ENCODE results near the gene CLIP1.
"Not testable (repeated sequence)": the region's sequence is repeated elsewhere in the genome, so short reads cannot be mapped to it uniquely, and the experiment has no call there.

Gene CLIP1

DNA sequence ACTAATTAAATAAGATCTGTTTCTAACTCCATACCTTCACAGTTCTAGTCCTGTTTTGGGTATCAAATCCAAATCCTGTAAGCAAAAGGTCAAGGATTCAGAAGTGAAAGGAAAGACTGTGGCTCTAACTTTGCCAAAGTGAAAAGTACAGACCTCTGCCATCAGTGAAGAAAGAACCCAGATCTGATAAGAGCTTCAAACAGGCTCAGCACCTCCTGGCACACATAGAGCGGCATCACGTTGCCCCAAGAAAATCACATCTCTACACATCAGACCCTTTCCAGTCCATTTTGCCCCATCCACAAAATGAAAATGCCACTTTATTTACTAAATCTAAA, 23.2 kb downstream of the CLIP1 start:
- no peak for DNase-seq (ENCODE audit: low read depth in 2 of 3, low spot score in 2 of 3)

DNA sequence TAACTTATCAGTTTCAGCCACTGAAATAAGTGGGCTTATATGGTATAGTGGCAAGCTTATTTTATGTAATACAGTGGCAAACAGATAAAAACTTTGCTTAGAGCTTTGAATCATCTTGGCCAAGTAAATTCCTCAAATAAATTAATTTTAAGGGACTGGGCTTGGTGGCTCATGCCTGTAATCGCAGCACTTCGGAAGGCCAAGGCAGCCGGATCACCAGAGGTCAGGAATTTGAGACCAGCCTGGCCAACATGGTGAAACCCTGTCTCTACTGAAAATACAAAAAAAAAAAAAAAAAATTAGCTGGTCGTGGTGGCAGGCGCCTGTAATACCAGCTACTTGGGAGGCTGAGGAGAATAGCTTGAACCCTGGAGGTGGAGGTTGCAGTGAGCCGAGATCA, 24.5 kb downstream of the CLIP1 start:
- not testable (repeated sequence) for DNase-seq (ENCODE audit: low read depth in 2 of 3, low spot score in 2 of 3)

DNA sequence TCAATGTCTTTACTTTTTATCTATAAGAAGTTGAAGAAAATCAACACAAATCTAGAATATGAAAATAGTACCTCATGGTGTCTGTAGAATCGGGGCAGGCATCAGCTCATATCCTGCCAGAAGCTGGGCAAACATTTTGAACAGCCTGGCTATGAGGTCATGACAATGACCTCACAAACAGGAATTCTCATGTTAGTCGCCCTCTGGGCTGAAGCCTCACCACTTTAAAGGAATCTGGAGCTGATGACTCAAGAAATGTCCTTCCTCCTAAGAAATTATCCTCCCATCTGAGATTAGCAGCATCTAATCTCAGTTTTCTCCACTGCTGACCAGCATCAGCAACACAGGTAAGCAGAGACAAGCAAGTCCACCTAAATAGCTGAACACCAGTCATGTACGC, 27.1 kb downstream of the CLIP1 start:
- no peak for DNase-seq (ENCODE audit: low read depth in 2 of 3, low spot score in 2 of 3)

DNA sequence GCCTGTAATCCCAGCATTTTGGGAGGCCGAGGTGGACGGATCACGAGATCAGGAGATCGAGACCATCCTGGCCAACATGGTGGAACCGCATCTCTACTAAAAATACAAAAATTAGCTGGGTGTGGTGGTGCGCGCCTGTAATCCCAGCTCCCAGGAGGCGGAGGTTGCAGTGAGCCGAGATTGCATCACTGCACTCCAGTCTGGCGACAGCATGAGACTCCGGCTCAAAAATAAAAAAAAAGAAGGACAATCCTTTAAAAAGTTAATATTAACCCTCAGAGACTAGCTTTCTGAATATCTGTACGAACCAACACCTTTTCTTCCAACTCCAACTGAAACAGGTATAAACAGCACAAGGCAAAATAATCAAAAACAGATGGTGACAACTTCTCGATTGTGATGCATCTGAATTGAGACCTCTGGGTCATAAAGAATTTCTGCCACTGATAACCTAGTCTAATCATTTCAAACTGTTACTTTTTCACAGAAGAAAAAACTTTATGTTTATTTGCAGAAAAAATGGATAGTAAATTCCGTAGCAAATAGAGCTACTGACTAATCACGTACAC, 27.8 kb downstream of the CLIP1 start:
- no peak for DNase-seq (ENCODE audit: low read depth in 2 of 3, low spot score in 2 of 3)

DNA sequence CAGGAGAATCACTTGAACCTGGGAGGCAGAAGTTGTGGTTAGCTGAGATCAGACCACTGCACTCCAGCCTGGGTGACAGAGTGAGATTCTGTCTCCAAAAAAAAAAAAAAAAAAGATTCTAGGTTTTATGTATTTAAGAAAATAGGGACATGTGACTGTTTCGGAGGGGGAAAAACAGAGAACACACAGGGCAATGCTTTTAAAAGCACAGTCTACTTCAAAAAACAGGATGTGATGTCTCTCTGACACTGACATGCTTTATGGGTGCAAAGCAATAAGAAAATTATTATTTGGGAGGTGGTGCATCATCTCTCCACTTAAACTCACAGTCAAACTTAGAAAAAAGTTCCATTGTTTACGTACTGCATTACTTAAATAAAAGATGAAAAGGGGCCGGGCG, 28.7 kb downstream of the CLIP1 start:
- DNase-seq (ENCODE audit: low read depth in 2 of 3, low spot score in 2 of 3) = no peak

DNA sequence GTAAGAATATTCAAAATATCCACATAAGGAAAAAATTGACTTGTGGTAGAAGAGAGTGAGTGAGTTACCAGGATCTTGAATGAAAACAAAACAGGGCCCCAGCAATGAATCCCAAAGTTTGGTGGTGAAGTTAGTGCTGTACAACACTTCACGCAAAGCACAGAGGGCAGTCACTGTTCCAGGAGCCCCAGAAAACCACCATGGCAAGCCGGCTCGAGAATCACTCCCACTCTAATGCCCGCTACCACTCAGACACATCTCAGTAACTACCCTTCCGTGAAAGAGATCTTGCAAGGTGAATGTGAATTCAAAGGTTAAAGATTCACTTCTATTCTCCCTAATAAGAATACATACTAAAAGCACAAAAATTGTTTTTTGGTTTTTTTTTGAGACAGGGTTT, 30.1 kb downstream of the CLIP1 start:
- no peak for DNase-seq (ENCODE audit: low read depth in 2 of 3, low spot score in 2 of 3)

DNA sequence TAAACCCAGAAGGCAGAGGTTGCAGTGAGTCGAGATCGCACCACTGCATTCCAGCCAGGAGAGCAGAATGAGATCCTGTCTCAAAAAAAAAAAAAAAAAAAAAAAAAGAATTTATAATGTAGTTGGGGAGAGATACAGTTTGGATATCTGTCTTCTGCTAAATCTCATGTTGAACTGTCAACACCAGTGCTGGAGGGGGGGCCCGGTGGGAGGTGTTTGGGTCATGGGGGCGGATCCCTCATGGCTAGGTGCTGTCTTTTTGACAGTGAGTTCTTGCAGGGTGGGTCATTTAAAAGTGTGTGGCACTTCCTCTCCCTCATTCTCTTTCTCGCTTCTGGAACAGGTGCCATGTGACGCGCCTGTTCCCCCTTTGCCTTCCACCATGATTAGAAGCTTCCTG, 32.8 kb downstream of the CLIP1 start:
- DNase-seq (ENCODE audit: low read depth in 2 of 3, low spot score in 2 of 3) = no peak

DNA sequence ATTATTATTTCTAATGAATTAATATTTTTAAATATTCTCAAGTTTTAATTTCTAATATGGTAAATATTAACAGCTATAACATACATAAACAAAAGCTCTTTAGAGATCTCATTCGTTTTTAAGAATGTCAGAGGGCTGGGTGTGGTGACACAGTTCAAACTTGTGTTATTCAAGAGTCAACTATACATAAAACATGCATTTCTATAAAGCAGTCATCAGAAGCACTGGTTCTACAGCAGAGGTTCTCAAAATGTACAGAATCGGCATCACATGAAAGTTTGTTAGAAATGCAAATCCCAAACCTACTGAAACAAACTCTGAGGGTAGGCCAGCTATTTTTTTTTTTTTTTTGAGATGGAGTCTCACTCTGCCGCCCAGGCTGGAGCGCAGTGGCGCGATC, 34.6 kb downstream of the CLIP1 start:
- DNase-seq (ENCODE audit: low read depth in 2 of 3, low spot score in 2 of 3) = no peak

DNA sequence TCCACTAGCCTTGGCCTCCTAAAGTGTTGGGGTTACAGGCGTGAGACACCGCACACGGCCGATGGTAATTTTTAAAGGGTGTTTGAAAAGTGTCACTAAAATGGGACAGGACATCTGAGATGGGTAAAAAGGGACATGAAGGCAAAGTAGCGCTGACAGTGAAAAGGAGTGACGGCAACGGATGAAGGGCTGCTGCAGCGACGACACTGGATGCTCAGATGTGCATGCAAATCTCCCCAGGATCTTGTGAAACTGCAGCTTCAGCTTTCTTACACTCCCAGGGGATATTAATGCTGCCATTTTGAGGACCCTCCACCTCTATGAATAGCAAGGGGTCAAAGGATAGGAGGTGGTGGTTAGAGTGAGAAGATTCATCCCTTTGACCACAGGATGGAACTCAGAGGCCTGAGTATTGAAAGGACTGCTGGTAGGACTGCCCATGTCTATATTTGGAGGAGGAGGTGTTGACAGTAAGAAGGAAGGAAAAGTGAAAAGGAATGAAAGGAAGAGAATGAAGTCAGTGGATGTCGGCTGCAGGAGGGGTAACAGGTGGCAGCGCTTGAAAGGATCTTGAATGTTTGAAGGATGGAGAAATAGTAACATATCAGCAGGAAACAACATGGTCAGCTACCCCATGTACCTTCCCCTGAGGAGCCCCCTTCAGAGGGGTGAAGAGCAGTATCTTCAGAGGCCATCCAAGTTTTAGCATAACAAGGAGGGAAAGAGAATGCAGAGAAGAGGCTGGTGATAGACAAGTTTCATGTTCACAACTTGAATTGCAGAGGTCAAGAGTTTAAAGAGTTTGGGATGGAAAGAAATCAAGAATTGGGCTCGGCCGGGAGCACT, 37.1 kb downstream of the CLIP1 start:
- DNase-seq (ENCODE audit: low read depth in 2 of 3, low spot score in 2 of 3) = no peak

DNA sequence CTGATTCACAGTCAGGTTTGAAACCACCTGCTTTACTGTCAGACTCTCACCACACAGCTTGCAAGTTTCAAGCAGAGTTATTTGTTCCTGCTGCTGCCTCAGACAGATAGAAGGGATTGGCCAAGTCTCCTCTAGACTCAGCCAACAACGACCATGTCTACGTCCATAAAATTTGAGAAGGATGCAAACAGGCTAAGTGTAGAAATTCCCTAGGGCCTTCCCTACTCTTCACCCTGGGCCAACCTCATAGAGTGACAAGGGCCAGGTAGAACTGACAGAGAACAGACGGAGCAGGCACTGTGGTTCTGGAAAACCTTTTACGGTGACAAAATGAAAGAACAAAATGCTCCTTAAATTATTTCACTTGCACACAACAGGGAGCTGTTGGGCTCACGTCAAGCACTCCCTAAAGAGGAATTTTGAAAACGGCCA, 39.5 kb downstream of the CLIP1 start:
- no peak for DNase-seq (ENCODE audit: low read depth in 2 of 3, low spot score in 2 of 3)

DNA sequence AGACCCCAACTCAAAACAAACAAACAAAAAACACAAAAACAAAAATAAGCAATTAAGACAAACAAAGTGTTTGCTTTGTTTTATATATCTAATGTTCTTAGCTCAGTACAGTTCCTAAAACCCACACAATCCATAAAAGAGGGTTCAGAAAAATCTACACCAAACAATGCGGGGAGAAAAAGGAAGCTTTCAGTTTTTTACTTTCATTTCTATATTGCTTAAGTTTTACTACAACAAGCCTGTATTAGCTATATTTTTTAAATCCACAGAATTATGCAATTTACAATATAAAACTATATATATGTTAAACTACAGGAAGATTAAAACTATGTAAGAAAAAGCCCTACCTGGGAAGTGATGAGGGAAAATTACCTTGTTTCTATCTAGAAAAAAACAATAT, 41.4 kb downstream of the CLIP1 start:
- no peak for DNase-seq (ENCODE audit: low read depth in 2 of 3, low spot score in 2 of 3)

DNA sequence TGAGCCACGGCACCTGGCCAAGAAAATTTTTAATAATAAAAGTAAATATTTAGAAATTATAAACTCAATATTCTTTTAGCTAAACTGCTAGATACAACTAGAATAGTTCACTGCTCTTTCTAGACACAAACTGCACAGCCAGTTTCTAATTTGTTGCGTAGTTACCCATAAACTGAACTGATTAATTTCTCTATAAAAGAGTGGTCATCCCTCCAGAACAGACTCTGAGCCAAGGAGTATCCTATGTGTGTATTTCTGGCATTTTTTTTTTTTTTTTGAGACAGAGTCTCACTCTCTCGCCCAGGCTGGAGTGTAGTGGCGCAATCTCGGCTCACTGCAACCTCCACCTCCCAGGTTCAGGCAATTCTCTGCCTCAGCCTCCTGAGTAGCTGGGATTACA, 45.7 kb downstream of the CLIP1 start:
- not testable (repeated sequence) for DNase-seq (ENCODE audit: low read depth in 2 of 3, low spot score in 2 of 3)

DNA sequence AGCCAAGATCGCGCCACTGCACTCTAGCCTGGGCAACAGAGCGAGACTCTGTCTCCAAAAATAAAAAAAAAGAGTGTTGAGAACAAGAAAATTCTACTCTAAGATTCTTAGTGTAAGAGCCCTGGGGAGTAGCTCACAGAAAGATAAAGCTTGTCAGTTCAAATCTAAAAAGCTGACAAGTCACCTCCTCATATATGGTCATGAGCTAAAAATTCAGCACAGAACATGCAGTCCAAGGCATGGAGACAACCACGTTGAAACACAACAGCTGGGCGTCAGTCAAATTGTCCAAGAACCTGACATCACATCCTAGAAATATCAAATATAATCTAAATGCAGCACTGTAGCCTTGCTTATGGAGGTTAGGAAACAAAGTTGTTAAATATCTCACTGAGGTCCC, 47.8 kb downstream of the CLIP1 start:
- no peak for DNase-seq (ENCODE audit: low read depth in 2 of 3, low spot score in 2 of 3)

DNA sequence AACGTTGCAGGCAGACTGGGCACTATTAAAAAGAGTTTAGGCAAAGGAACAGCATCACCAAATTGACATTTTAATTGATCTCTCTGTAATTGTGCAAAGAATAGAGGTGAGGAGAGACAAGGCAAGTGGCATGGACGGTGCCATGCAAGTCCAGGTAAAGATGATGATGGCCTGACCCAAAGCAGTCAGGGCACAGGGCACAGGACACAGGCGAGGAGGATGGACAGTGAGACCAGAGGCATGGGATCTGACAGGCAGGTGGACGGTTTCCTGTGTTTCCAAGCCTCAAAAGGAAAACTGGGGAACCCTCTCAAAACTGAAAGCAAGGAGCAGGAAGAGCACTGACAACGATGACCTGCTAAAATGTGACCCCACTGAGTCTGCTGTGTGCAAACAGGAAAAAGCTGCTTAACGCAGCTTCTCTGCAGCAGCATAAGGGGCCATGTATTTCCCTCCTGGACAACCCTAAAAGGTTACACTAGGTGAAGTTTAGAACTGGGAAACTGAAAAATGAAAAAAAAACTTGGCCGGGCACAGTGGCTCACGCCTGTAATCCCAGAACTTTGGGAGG, 50.9 kb downstream of the CLIP1 start:
- no peak for DNase-seq (ENCODE audit: low read depth in 2 of 3, low spot score in 2 of 3)

DNA sequence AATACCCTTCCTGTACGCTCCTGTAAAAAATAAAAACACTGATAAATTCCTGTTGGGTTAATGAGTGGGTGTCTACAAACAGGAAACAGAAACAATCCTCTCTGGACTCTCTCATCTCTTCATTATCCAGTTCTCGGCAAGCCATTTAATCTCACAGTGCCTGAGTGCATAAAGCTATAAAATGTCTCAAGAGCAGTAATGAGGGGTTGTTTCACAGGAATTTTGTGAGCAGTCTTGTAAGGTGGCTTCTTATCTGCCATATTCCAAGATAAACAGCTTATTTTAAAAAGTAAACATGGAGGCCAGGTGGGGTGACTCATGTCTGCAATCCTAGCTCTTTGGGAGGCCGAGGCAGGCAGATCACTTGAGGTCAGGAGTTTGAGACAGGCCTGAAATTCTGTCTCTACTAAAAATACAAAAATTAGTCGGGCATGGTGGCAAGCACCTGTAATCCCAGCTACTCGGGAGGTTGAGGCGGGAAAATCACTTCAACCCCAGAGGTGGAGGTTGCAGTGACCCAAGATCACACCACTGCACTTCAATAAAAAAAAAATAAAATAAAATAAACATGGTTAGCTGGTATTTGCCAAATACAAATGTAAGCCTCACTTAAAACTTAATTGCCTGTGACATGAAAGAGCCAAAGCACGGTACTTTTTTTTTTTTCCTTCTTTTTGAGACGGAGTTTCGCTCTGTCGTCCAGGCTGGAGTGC, 54.0 kb downstream of the CLIP1 start:
- no peak for DNase-seq (ENCODE audit: low read depth in 2 of 3, low spot score in 2 of 3)

DNA sequence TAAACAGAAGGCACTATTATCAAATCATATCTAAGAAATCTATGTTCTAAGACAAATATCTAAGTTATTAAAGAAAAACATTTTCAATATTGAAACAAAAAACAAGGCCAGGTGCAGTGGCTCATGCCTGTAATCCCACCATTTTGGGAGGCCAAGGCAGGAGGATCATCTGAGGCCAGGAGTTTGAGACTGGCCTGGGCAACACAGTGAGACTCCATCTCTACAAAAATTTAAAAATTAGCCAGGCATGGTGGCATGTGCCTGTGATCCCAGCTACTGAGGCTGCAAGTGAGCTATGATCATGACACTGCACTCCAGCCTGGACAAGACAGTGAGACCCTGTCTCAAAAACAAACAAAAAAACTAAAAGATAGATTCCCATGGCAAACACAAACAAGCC, 54.8 kb downstream of the CLIP1 start:
- not testable (repeated sequence) for DNase-seq (ENCODE audit: low read depth in 2 of 3, low spot score in 2 of 3)

DNA sequence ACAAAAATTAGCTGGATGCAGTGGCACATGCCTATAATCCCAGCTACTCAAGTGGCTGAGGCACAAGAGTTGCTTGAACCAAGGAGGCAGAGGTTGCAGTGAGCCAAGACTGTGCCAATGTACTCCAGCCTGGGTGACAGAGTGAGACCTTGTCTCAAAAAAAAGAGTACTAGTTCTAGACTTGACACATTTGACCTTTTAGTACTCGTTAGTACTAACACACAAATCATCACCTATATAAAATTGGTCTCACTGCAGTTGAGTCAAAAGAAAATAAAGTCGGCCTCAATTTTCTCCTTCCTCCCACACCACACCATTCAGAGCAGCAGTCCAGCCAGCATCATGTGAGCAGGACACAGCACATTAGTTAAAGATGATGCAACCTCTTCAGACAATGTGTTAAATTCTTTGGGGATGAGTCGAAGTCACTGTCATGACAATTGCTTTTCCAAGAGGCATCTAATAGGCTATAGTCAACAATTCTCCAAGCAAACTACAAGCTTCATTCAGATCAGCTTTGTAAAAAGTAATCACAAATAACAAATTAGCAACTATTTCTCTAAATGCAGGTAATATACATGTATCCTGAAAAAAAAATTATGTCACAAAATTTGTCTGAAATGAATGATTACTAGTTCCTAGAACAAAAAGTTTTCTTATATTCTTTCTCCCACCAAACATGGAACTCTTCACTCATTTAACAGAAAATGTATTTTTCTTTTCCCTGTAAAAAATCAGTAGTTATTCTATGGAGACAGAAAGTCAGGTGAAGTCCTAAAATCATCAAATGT, 55.6 kb downstream of the CLIP1 start:
- no peak for DNase-seq (ENCODE audit: low read depth in 2 of 3, low spot score in 2 of 3)

DNA sequence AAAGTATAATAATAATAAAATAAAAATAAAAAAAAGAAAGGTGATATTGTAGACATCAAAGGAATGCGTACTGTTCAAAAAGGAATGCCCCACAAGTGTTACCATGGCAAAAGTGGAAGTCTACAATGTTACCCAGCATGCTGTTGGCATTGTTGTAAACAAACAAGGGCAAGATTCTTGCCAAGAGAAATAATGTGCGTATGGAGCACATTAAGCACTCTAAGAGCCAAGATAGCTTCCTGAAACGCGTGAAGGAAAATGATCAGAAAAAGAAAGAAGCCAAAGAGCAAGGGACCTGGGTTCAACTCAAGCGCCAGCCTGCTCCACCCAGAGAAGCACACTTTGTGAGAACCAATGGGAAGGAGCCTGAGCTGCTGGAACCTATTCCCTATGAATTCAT, 57.2 kb downstream of the CLIP1 start:
- not testable (repeated sequence) for DNase-seq (ENCODE audit: low read depth in 2 of 3, low spot score in 2 of 3)

DNA sequence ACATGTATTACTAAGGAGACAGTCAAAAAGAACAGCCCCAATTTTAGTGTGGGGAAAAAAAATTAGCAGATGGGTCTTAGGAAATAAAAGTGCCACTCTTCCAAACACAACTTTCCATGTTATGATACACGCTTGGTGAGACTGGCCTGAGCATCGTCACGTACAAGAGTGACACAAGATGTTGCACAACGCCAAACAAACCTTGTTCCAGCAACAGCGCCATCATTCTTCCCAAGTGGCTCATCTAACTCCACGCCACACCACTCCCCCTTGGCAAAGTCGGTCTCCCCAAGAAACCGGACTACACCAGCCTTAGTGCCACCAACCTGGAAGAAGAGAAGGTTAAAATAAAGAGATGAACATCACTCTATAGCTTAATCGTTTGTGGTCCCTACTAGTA, 58.7 kb downstream of the CLIP1 start:
- DNase-seq (ENCODE audit: low read depth in 2 of 3, low spot score in 2 of 3) = no peak

DNA sequence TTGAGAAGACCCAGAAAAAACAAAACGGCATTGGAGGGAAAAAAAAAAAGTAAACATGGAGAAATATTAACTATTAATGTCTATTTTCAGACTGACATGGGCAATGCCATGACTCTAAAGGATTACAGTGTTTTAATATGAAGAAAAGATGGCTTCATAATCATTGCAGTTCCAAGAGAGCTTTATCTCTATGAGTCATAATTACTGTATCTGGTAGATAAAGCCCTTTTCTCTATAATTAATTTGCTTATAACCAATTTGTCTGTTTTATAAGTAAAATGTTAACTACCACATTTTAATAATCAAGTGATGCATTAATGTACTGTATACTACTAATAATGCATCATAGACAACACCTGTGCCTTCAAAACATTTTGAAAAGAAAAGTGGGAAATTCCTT, 59.7 kb downstream of the CLIP1 start:
- no peak for DNase-seq (ENCODE audit: low read depth in 2 of 3, low spot score in 2 of 3)

DNA sequence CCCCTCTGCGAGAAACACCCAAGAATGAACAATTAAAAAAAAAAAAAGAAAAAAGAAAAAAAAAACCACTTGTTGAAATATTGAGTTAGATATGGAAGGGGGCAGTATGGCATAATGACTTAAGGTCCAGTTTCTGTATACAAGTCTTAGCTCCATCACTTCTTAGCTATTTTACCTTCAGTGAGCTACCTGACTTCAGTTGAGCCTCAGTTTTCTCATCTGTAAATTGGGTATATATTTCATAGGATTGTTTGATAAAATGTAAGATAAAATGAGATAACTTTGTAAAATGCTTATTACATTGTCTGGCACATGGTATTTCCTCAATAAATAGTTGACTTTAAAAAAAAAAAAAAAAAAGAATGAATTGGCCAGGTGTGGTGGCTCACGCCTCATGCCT, 64.1 kb downstream of the CLIP1 start:
- DNase-seq (ENCODE audit: low read depth in 2 of 3, low spot score in 2 of 3) = not testable (repeated sequence)
